Cerebellar nuclear complex (tissue), 1 donor: ENCODE data around the gene EXOSC1.
A peak's percentile ranks its signal among the peaks of the same experiment; 100 is the strongest.
"Not testable (repeated sequence)": the region's sequence is repeated elsewhere in the genome, so short reads cannot be mapped to it uniquely, and the experiment has no call there.

Experiments
- DNase-seq, 2 experiments: peaks; one replicate each; lab custom pipeline; 2025; lab: John Stamatoyannopoulos, UW

The EXOSC1 gene

GRCh38 chr10:97408496-97408992, 37.3 kb downstream of the EXOSC1 start:
- DNase-seq, result no peak

DNA sequence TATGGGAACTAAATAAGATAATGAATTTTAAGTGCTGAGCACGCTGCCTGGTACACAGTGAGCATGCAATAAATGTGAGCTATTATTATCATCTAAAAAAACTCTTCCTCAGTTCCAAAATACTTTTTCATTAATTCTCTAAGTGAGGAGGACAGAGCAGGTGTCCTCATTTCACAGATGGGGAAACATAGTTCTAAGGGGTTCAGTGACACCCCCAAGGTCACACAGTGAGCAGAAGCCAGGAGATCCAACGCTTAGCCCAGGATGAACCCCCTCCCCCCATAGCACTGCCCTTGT, 37.9 kb downstream of the EXOSC1 start:
- no peak for DNase-seq

DNA sequence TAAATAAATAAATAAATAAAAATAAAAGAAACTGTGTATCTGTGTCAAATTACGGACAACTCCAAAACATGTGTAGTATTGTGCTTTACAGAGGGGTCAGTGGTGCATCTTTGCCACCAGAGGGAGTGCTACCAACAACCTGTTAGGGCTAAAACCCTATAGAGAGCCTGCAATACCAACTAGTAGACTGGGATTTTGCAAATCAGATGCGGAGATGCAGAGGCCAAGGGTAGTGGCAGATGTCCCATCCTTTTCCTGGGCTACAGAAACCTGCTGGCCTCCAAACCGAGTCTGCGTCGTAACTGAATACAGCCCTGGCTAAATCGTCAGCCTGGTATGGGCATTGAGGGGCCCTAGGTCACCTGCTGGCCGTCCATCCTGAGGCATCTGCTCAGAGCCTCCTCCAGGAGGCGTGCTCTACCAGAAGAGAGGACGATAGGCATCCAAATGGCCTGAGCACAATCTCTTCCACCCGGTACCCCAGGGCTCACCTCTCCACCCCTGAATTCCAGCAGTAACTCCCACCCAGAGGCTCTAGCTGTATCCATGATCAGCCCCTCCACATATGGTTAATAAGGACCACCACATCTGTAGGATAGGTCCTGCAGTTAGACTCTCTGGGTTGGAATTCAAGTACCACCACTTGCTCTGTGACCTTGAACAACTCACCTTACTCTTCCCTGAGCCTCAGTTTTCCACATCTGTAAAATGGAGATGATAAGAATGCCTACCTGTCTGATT, 38.4 kb downstream of the EXOSC1 start:
- peak; percentile 2 to 20 for DNase-seq

DNA sequence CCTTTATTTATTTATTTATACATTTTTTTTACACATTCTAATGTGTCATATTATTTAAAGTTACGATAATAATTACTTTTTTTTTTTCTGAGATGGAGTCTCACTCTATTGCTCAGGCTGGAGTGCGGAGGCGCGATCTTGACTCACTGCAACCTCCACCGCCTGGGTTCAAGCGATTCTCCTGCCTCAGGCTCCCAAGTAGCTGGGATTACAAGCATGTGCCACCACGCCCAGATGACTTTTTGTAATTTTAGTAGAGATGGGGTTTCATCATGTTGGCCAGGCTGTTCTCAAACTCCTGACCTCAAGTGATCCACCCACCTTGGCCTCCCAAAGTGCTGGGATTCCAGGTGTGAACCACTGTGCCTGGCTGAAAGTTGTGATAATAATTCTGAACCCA, 39.3 kb downstream of the EXOSC1 start:
- not testable (repeated sequence) for DNase-seq

DNA sequence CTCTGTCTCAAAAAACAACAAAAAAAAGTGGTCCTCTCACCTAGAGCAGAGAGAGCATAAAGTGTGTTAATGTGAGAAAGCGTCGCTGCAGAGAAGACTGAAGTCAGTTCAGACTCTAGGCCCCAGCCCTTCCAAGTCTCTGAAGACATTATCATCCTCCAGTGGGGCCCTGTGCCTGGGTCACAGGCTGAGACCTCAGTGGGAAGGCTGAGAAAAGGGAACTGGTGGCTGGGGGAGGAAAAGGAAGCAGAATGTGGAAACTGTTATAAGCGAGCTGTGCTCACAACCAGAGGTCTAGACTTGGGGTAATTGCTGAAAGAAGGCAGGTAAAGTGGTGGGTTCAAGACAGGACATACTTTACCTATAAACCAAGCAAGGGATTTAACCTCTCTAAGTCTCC, 39.7 kb downstream of the EXOSC1 start:
- DNase-seq, result no peak

DNA sequence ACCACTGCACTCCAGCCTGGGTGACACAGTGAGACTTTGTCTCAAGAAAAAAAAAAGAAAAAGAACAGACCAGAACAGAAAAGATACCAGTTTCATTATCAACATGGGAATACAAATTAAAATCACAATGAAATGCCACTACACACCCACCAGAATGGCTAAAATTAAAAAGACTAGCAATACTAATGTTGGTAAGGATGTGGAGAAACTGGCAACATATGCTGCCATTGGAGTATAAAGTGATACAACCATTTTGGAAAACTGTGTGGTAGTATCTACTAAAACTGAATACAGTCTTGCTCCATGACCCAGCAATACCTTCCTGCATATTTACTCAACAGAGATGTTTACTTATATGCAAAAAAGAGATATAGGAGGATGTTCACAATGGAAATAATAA, 41.8 kb downstream of the EXOSC1 start:
- DNase-seq, result no peak

DNA sequence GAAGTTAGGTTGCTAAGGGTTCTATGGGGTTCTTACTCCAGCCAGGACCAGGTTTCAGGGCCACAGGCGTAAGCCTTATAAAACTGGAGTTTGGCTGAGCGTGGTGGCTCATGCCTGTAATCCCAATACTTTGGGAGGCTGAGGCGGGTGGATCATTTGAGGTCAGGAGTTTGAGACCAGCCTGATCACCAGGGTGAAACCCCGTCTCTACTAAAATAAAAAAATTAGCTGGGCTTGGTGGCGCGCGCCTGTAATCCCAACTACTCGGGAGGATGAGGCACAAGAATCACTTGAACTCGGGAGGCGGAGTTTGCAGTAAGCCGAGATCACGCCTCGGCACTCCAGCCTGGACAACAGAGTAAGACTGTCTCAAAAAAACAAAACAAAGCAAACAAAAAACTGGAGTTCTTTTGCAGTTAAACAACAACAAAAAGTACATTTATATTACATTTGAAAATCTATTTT, 44.3 kb downstream of the EXOSC1 start:
- no peak for DNase-seq

DNA sequence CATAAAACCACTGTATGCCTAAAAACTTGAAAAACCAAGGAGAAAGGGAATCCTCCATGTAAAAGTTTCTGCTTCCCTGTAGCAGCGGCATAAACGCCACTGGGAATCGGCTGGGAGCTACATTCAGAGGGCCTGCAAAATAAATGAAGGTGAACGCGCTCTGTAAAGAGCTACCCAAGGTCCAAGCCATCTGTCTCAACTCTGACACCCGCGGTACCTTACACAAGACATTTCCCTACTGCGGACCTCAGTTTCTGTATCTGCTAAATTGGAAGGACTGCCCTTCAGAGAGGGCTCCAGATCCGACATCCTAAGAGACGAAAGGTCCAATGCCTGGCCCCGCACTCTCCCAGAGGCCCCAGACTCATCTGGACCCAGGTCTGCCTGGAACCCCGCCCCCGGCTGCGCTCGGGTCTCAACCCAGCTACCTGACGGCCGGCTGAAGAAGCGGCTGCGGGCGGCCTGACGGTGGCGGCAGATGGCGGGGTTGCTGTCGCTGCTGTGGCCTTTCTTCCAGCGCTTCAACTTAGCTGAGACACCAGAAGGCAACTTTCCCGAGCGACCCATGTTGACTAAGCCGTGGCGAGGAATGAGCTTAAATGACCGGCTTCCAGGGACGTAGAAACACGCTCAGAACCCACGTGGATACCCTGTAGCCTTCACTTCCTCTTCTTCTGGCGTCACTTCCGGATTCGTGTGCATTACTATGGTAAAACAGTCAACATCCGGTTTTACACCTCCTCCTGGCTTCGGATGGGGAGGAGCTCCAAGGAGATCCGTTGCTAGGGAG, 44.9 kb downstream of the EXOSC1 start, which contains the start of gene RRP12:
Gene RRP12 (minus strand): TSS at position 676 of the 790 bp plus-strand sequence. CDS start 109 bp downstream, at position 567.
- DNase-seq, result peak; percentile 84 to 95

- DNase-seq, result no peak
These were observed 45.8 kb downstream of the EXOSC1 start for GRCh38 chr10:97399843-97400545.

DNA sequence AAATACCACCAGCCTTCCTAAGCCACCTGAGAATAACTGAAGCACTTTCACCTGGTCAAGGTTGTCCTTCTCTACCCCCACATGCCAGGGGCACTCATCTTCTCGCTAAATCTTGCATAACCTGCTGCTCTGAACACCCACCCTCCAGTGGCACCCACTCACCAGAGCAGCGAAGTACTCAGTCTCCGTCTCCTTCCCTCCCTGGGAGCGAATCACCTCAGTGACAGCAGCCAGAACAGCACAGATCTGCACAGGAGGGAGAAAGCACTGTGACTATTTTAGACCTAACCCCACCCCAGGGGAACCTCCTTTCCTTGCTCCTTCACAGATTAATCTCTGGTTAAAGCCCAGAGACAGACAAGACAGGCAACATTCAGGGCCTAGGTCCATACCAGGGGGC, 49.8 kb downstream of the EXOSC1 start:
- DNase-seq, result no peak

DNA sequence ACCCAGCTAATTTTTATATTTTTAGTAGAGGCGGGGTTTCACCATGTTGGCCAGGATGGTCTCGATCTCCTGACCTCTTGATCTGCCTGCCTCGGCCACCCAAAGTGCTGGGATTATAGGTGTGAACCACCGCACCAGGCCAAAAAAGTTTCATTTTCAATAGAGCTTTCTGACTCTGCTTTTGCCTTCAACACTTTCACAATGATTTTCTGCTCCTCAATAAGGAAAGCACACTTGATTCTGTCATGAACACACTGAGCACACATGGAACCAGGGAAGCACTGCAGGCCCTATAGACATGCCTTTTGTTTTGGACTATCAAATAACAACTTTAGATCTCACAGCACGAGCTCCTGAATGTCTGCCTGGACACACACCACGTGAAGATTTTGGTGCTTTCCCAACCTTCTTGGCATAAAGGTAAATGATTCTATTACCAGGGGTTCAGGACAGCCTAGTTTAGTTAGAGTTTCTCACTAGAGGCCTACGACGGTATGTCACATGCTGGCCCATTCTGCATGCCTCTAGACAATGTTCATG, 52.7 kb downstream of the EXOSC1 start:
- no peak for DNase-seq

GRCh38 chr10:97390091-97390490, 55.7 kb downstream of the EXOSC1 start:
- no peak for DNase-seq

- no peak for DNase-seq
These were observed 57.7 kb downstream of the EXOSC1 start for GRCh38 chr10:97388152-97388551.
